ENCODE results near the gene ZNF747.
A peak's percentile ranks its signal among the peaks of the same experiment; 100 is the strongest.
"Not testable (repeated sequence)": the region's sequence is repeated elsewhere in the genome, so short reads cannot be mapped to it uniquely, and the experiment has no call there.

Gene ZNF747

DNA sequence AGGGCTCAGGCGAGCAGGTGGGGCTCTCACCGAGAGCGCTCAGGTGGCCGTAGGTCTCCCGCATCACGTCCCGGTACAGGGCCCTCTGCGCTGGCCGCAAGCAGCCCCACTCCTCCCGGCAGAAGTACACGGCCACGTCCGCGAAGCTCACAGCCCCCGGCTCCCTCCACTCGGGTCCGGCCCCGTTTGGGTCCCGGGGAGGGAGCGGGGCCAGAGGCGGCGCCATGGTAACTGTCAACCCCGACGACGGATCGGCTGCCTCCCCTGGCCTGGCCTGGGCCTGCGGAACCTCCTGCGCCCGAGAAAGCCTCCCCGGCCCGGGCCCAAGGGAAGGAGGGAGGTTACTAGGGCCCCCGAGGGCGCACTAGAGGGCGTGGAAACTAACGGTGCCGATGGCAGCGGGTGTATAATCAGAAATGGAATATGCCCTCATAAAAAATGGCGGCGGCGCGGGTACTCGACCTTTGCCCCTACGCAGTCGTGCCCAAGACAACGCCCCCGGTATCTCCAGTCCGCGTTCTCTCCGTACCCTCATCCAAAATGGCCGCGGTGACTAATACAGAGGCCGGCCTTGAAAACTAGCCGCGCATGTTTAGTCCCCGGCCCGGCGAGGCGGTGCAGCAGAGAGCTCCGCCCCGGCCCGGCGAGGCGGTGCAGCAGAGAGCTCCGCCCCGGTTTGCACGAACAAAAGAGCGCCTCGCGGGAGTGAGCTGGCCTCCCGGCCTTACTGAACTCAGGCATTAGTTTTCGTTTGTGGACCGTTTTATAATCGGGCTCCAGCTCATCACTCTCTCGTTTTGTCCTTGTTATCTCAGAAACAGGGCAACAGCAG, 23.5 kb upstream of the ZNF747 start, which contains the start of gene ZNF764:
Gene ZNF764 (minus strand): TSS at position 418 of the 832 bp plus-strand sequence. CDS start 192 bp downstream, at position 226.
- peak; percentile 95 for ATAC-seq
- DNase-seq = peak; percentile 95

DNA sequence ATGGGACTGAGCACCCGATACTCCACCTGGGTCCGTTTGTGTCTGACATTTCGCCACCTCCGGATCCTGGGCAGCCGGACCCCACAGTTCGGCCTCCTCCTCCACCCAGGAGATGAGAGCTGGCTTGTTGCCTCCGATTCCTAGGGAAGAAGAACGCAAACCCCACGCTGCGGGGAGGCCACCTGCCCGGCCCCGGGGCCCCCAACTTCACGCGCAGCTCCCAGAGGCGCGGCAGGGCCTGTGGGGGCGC, 23.0 kb upstream of the ZNF747 start:
- ATAC-seq (no peak), DNase-seq (peak; percentile 54)

DNA sequence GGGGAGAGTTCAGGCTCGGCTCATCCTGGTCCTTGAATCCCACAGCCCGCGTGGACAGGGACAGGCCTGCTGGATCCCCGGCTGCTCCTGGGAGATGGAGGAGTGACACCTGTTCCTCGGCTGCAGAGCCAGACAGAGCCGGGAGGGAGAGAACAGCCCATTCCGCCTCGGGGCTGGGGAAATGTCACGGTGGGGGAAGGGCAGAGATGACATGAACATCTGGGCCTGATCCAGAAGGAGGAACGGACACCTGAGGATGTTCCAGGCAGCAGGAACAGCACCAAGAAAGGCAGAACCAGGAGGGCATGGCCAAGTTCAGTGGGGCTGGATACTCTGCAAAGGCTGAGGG, 21.4 kb upstream of the ZNF747 start:
- ATAC-seq = no peak
- DNase-seq = no peak

DNA sequence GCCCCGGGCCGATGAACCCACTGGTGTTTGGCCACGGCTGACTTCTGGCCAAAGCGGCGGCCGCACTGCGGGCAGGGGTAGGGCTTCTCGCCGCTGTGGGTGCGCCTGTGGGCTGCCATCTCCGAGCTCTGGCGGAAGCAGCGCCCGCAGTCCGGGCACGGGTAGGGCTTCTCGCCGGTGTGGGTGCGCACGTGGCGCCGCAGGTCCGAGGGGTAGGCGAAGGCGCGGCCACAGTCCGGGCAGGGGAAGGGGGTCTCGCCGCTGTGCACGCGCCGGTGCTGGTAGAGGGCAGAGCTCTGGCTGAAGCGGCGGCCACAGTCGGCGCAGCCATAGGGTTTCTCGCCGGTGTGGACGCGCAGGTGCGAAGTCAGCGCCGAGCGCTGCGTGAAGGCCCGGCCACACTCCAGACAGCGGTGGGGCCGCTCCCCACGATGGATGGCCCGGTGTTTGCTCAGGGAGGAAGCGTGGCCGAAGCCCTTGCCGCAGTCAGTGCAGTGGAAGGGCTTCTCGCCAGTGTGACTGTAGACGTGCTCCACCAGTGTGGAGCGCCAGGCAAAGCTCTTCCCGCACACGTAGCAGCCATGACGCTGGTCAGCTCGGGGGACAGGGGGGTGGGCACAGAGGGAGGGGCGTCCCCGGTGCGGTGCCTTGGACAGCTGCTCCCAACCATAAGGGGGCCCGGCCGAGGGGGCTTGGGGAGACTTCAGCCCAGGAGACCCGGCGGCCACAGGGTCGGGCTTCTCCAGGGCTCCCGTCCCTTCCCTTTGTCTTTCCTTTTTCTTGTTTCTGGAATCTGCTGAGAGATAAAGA, 20.9 kb upstream of the ZNF747 start:
- no peak for ATAC-seq
- no peak for DNase-seq

- no peak for DNase-seq
- ATAC-seq = no peak
Observed at GRCh38 chr16:30554557-30555314, 20.1 kb upstream of the ZNF747 start.

DNA sequence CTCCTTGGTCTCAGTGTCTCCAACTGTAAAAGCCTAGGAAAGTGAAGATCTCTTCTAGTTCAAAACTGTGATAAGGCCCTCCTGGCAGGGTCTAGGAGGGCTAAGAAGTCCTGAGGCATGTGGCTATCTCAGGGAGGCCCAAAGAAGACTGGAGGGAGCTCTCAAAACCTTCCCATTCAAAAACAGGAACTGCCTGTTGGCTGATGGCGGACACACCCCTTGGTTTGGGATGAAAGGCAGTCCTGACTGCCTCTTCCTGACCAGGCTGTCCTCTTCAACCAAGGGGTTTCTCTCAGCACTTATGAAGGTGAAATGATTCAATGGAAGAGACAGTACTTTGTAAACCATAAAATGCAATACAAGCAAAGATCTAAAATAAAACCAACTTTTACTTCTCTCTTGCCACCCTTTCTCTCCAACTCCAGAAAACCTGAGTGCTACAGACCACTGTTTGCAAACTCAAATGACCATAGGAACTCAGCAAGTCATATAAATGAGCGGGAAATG, 18.8 kb upstream of the ZNF747 start:
- DNase-seq = no peak

GRCh38 chr16:30552956-30553355, 18.3 kb upstream of the ZNF747 start:
- DNase-seq (no peak), ATAC-seq (no peak)

More for the DNA sequence above, 18.8 kb upstream of the ZNF747 start:
- ATAC-seq = no peak

DNA sequence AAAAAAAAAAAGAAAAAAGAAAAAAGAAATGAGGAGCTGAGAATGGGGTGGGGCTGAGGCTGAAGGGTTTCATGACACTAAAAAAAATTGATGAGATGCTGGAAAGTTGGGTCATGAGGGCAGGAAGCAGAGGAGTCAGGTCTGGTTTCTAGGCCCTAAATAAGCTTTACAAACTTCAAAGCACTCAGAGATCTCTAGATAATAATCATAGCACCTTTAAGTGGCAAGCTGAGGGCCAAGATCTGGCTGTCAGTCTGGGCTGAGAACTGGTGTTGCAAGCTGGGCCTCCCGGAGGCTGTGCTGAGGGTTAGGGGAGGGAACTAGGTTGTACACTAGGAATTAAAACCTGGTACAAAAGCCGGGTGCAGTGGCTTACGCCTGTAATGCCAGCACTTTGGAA, 17.1 kb upstream of the ZNF747 start:
- ATAC-seq = peak; percentile 89
- DNase-seq = peak; percentile 63

- no peak for ATAC-seq
- no peak for DNase-seq
Observed at GRCh38 chr16:30548416-30549253, 14.0 kb upstream of the ZNF747 start.

GRCh38 chr16:30546115-30546514, 11.5 kb upstream of the ZNF747 start:
- DNase-seq = no peak
- ATAC-seq = no peak

GRCh38 chr16:30543067-30543466, 8.4 kb upstream of the ZNF747 start:
- DNase-seq (no peak), ATAC-seq (no peak)

DNA sequence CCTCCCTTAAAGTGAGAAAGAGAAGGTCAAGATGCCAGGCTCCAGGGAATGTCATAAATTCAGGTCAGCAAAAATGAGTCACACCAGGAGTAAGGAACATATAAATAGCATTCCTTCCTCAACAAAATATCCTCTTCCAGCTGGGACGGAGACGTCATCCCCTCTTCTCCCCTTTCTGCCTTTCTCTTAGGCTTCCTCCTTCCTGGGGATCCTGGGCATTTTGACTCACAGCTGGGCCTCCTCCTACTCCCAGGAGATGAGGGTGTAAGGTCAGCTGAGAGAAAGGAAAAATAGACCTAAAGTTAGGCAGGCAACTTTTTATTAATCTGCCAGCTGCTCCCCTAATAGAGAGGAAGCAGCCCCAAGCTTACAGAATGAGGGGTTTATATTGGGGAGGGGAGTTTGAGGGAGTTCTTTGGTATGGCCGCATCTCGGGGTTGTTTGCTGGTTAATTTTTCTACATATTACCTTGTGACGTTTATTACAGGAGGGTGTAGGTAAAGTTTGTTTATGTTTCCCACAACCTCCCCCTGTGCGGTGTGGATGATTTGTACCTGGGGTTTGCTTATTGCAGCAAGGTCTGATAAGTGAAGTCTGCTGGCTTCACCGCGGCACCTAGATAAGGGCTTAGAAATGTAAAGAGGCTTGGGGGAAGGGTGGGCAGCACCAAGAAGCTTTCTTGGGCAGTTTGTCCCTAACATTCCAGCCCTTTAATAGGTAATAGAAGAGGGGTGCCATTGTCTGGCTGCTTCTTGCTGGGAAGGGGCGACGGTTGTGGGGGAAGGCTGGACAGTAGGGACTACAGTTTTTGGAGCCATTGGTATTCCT, 7.1 kb upstream of the ZNF747 start:
- DNase-seq (no peak), ATAC-seq (no peak)

DNA sequence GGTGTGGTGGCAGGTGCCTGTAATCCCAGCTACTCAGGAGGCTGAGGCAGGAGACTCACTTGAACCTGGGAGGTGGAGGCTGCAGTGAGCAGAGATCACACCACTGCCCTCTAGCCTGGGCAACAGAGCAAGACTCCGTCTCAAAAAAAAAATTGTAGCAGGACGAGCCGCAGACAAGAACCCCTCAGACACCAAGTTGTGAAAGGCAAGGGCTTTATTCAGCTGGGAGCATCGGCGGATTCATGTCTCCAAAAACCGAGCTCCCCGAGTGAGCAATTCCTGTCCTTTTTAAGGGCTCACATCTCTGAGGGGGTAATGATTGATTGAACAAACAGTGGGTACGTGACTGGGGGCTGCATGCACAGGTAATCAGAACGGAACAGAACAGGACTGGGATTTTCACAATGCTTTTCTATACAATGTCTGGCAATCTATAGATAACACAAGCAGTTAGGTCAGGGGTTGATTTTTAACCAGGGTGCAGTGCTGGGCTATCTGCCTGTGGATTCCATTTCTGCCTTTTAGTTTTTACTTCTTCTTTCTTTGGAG, 6.3 kb upstream of the ZNF747 start:
- ATAC-seq, DNase-seq: not testable (repeated sequence)

GRCh38 chr16:30539986-30540526, 5.4 kb upstream of the ZNF747 start:
- not testable (repeated sequence) for DNase-seq, ATAC-seq

- ATAC-seq (no peak), DNase-seq (no peak)
Observed at GRCh38 chr16:30539000-30539964, 4.6 kb upstream of the ZNF747 start.

GRCh38 chr16:30536391-30537024, 1.9 kb upstream of the ZNF747 start:
- DNase-seq, ATAC-seq: not testable (repeated sequence)

DNA sequence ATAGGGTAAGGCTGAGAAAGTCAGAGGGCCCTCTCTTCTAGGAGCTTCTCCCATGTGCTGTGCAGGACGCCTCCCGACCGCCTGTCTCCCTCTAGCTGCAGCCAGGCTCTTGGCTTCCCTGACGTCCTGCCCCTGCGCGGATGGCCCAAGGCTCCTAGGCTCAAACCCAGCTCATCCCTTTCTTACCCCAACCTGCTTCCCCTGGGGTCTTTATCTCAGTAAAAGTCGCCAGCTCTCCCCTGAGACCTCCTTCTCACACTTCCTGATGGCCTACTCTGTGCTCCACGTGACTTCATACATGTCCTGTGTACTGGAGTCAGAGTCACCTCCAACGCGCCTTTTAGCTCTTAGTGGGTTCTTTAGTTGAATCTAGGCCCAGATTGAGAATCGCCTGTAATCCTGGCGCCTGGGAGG, 1.1 kb upstream of the ZNF747 start:
- peak; percentile 69 for ATAC-seq
- DNase-seq = peak; percentile 70

GRCh38 chr16:30535106-30535776, 583 bp upstream of the ZNF747 start:
- no peak for DNase-seq
- ATAC-seq = peak; percentile 10
